ENCODE measurements around the gene MKI67.

The MKI67 gene

GRCh38 chr10:128080641-128081040 is 45.6 kb downstream of the MKI67 start:
- no peak for DNase-seq

- DNase-seq = no peak
These were observed 46.0 kb downstream of the MKI67 start for GRCh38 chr10:128080231-128080630.

DNA sequence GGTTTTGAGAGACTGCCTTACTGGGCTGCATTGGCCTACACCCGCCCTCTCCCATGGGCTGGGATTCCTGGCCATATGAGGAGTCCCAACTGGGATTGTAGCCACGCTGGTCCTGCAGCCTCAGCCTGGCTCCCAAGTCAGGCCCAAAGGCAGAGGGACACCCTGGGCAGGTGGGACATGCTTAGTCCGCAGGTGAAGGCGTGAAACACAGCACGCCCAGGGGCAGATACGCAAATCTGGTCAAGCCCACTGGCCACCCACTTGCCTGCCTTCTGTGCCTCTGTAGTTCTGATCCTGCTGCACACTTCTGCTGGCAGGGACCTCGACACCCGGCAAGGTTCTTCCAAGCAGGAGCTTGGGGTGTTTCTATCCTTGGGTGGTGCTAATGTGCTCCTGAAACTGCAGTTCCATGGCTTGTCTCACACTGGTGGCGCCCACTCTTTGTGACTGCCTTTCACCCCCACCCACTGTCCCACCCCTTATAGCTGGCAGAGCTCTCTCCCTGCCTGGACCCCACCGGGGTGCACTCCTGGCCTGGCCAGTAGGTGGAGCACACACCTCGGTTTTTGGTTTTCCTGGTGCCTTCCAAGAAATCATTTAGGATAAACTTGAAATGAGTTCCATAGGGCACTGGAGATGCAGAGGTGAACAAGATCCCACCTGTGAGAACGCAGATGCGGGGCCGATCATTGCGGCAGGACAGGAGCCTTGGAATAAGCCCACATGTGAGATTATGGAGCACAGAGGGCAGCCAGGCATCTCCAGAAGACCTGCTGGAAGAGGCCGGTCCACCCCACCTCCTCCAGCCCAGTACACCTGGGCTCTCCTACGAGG is 47.9 kb downstream of the MKI67 start:
- DNase-seq = peak; percentile 37 to 42

- DNase-seq = no peak
These were observed 48.9 kb downstream of the MKI67 start for GRCh38 chr10:128077155-128077875.

DNA sequence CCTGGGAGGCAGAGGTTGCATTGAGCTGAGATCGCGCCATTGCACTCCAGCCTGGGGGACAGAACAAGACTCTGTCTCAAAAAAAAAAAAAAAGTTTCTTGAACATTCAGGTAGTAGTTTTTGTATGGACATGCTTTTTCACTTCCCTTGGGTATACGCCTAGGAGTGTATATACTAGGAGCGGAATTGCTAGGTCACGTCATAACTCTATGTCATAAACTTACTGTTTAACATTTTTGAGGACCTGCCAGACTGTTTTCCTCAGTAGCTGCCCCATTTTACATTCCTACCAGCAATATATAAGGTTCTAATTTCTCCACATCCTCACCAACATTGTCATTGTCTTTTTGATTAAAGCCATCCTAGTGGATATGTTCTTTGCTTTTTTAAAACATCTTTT is 51.6 kb downstream of the MKI67 start:
- DNase-seq = no peak

- DNase-seq = no peak
These were observed 52.3 kb downstream of the MKI67 start for GRCh38 chr10:128073890-128074289.

GRCh38 chr10:128072941-128073645 is 53.1 kb downstream of the MKI67 start:
- no peak for DNase-seq

DNA sequence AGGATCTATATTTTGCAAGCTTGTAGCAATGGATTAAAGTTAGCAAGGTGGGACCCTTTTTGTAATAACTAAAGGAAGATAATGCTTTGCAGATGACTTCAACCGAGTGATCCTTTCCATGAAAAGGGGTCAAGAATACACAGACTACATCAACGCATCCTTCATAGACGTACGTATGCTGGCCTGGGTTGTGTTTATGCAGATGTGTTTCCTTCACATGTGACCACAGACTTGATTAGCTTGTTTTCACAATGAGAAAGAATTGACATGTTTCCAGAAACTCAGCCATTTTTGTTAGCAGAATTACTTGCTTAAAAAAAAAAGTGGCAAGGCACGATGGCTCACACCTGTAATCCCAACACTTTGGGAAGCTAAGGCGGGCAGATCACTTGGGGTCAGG is 54.2 kb downstream of the MKI67 start:
- no peak for DNase-seq

GRCh38 chr10:128071417-128071782 is 54.8 kb downstream of the MKI67 start:
- no peak for DNase-seq

DNA sequence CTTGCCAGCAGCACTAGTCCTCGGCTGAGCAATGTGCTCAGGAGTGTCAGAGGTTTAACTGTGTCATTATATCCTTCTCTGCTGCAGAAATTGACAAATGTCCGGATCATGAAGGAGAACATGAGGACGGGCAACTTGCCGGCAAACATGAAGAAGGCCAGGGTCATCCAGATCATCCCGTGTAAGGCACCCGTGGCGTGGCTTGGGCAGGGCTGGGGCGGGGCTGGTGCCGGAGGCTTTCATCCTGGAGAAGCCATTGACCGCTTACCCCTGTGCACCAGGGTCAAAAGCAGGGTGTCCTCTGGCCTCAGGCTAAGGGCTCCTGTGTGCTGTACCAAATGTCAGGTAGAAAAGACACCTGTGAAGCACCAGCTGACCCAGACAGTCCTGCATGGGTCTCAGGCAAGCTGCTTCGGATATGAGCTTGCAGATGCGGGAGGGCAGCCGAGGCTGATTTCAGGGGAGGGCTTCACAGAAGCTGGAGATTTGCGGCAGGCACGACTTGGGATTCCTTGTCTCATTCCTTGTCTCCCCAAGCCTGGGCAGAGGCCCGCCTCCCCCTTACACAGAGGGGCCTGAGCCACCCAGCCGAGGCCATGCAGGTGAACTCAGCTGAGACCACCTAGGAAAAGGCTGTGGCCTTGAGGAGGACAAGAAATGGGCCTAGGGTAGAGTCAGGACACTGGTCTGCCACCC is 55.4 kb downstream of the MKI67 start:
- no peak for DNase-seq

DNA sequence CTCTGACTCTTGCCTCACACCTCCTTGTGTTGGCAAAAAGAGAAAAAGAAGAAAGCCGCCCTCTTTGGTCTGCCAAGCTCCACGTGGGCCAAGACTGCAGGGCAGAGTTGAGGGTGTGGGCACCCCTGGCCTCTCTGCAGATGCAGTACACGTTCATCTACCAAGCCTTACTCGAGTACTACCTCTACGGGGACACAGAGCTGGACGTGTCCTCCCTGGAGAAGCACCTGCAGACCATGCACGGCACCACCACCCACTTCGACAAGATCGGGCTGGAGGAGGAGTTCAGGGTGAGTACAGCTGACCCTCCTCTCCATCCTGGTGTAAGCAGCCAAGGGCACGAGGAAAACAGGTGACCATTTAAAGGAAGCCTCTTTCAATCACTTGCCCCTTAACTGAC is 56.1 kb downstream of the MKI67 start:
- no peak for DNase-seq

- peak; percentile 74 to 82 for DNase-seq
These were observed 56.7 kb downstream of the MKI67 start for GRCh38 chr10:128069351-128070051.

DNA sequence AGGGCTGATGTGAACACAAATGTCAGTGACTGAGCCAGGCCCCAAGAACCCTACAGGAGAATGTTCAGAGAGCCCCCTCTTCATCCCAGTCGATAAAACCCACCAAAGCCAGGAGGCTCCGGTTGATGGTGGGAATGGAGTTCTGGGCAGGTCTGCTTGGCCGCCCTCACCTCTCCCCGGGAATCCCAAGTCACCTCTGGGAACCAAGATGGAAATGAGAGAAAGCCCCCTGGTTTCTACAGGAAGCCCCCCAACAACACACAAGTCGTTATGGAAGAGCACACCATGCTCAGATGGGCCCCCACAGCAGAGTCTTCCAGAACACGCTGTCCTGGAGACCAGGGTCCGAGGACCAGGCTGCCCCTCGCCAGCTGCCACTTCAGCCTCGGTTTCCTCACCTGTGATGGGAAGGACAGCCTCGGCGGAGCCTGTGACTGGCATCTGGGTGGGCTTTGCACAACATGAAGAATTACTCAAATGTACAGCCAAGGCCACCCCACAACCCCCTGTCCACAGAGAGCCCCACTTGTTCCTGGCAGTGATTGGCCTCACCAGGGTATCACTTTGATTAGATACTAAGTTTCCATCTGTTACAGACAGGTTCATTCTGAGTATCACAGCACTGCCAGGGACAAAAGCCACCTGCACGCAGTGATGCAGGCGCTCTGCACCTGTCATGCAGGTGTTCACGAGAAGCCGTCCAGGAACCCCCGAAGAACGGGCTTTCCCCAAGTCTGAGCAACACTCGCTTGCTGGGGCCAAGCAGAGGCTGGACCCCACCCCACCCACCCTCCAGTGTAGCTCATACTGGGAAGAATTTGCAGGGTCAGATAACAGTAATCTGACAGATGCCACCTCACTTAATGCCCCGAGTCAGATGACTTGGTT is 57.6 kb downstream of the MKI67 start:
- no peak for DNase-seq

DNA sequence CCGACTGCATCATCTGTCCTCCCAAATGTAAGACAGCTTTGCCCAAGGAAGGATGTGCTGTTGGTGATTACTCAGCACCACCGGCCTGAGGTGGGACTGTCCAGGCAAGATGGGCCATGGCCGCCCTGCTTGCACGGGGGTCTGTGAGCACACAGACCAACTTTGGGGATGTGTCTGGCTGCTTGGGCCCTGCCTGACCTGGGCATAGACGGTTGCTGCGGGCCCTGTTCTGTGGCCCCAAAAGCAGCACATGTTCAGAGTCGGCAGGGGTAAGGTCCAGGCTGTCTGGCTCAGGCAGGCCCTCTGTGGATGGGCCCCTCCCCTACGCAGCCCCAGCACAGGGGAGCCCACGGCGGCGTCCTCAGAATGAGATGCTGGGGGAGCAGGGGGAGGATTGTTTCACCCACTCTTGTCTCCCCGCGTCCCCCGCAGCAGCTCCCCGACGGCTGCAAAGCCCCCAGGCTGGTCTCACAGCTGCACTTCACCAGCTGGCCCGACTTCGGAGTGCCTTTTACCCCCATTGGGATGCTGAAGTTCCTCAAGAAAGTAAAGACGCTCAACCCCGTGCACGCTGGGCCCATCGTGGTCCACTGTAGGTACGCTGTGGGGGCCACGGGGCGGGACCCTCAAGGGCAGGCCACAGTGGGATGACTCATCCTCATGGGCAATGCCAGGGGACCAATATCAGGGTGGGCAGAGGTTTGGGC is 58.4 kb downstream of the MKI67 start:
- DNase-seq = no peak

GRCh38 chr10:128066870-128067382 is 59.3 kb downstream of the MKI67 start:
- DNase-seq = no peak

GRCh38 chr10:128065881-128066534 is 60.2 kb downstream of the MKI67 start:
- DNase-seq = no peak

DNA sequence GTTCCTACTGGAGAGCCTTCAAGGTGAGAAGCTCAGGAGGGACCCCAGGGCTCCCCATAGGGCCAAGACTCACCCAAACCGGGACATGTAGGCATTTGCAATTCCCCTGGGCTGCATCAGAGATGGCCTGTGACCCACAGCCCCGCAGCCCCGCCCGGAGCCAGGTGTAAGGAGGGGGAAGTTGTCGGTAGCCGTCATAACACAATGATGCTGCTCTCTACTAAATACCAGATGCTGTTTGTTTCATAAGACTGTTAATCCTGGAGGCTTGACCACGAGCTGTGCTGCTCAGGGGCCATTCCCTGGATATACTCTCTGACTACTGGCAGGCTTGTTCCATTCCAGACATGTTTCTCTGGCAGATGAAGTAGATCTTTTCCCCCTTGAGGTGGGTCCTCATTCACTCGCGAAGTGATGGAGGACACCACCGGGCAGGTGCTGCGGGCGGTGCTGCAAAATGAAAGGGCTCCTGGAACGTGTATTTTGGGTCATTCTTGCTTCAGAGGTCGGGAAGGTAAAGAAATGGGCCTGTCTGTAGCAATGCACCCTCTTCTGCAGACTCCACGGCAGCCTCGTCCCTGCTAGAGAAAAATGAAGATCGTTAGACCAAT is 61.1 kb downstream of the MKI67 start:
- DNase-seq = no peak

DNA sequence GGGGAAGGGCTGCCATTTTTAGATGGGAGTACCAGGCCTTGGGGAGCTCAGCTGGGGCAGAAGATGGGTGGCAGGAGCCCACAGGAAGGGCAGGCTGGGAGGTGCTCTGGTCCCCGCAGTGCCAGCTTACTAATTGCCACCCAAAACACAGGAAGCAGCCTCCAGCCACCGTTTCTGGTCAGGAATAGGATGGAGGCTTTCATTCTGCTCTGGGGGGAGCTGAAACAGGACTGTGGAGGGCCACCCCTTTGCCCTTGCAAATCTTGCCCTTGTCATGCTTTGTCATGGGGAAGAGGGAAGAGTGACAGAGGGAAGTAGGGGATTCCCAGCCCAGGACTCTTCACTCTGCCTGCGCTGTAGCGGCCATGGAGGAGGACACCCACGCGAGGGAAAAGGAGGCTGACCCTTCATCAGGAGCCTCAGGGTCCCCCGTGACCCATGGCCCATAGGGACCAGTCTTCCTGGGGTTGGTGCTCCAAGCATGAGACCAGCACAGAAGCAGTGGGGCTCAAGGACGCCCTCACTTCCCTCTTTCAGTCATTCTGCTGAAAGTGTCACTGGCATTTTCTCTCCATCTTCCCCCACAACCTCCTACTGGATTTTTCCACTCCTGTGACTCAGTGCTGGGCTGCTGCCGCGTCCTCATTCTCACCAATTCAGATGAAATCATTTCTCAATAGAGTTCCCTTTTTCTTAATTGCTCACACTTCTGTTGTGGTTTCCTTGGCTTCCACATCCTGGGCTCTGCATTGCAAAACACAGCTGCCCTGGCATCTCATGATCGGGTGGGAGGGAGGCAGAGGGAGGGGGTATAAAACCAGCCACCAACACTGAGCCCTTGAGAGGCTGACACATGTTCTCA is 61.9 kb downstream of the MKI67 start:
- peak; percentile 61 to 65 for DNase-seq

DNA sequence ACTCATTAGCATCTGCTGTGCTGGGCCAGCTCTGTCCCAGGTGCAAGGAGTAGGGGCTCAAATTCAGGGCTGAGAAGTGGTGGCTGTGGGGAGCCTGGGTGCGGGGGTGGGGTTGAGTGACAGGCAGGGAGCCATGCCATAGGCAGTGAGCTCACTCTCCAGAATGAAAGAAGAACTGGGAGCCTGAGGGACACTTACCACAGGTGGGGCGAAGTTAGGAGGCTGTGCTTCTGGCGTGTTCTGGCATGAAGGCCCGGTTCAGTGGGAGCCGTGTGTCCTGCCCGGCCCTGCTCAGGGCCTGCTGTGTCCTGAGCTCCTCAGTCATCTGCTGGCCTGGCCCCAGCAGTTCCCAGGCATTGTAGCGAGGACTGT is 62.5 kb downstream of the MKI67 start:
- DNase-seq = no peak

All from stimulated activated CD4-positive, alpha-beta T cell treated with anti-CD3 and anti-CD28 coated beads, Interleukin-2, amount 100 ng/mL, for 48 hours (primary cell).